OCI-LY3 (cell line): ENCODE measurements around the gene RBMX.

Experiments used
- H2AFZ ChIP-seq: fragments of 200-600, 300-600 bp; shearing (Covaris generic); 2 replicates; pipeline ENCODE4 v1.6.0; 2014; ENCODE audit warnings: antibody characterized with exemption, low read depth, low read length
- H3K27ac ChIP-seq: fragments of 200-600, 300-600 bp; sonication (generic); 2 replicates; pipeline ENCODE4 v1.5.1; 2014; ENCODE audit warnings: mild to moderate bottlenecking, low read length, moderate library complexity, mixed read lengths
- H3K27me3 ChIP-seq: fragments of 200-600, 300-600 bp; sonication (generic); 2 replicates; pipeline ENCODE4 v1.6.1; 2014; ENCODE audit warnings: low read depth, low read length, mixed read lengths
- H3K36me3 ChIP-seq: fragments of 200-600, 300-600 bp; sonication (generic); replicated peaks from 2 replicates; pipeline ENCODE3; 2014; ENCODE audit warnings: low read depth, low read length, mixed read lengths
- H3K4me1 ChIP-seq: fragments of 300-600, 200-600 bp; sonication (generic); 2 replicates; pipeline ENCODE4 v1.6.1; 2014; ENCODE audit warnings: low read length, mixed read lengths
- H3K4me2 ChIP-seq: fragments of 200-600, 300-600 bp; sonication (generic); 2 replicates; pipeline ENCODE4 v1.6.1; 2014; ENCODE audit warnings: low read length, mixed read lengths
- H3K4me3 ChIP-seq: fragments of 300-600, 200-600 bp; sonication (generic); 2 replicates; pipeline ENCODE4 v1.5.1; 2014; ENCODE audit warnings: antibody characterized with exemption, mild to moderate bottlenecking, low read length, moderate library complexity
- H3K79me2 ChIP-seq: fragments of 300-600, 200-600 bp; shearing (Covaris generic); 2 replicates; pipeline ENCODE4 v1.6.1; 2014; ENCODE audit warnings: mild to moderate bottlenecking, low read length, mixed read lengths
- H3K9ac ChIP-seq: fragments of 300-600, 200-600 bp; shearing (Covaris generic); 2 replicates; pipeline ENCODE4 v1.6.0; 2014; ENCODE audit warnings: mild to moderate bottlenecking, low read length, moderate library complexity
- H3K9me3 ChIP-seq: fragments of 200-600, 300-600 bp; shearing (Covaris generic); 2 replicates; pipeline ENCODE4 v1.6.1; 2014; ENCODE audit warnings: low read length, mixed read lengths; ENCODE audit not compliant: insufficient read depth
- H4K20me1 ChIP-seq: fragments of 200-600, 300-600 bp; sonication (generic); 2 replicates; pipeline ENCODE4 v1.6.1; 2016; ENCODE audit warnings: low read length, mixed read lengths; ENCODE audit not compliant: insufficient read depth
- CTCF ChIP-seq: fragments of 200-600, 300-600 bp; sonication (generic); IDR thresholded peaks from 2 replicates; pipeline ENCODE4 v1.5.1; 2014; ENCODE audit warnings: antibody characterized with exemption, low read length, low read depth
- EZH2phosphoT487 ChIP-seq: fragments of 200-600 bp; shearing (Covaris generic); IDR thresholded peaks from 2 replicates; pipeline ENCODE4 v1.6.1; 2018; ENCODE audit warnings: antibody characterized with exemption, mixed run types, low read depth

The RBMX gene

GRCh38 chrX:136828830-136829229 lies 51.7 kb downstream of the RBMX start:
- H3K9me3 ChIP-seq = no peaks in the 10 kb centered on the region
- no peak overlapping the region for H3K27ac ChIP-seq
- TF ChIP-seq EZH2phosphoT487 (no peak), CTCF (no peak)
- no peak overlapping the region for H3K4me2 ChIP-seq
- no peaks in the 10 kb centered on the region for H3K36me3 ChIP-seq
- no peak overlapping the region for H3K4me3 ChIP-seq
- H3K4me1 ChIP-seq = no peaks in the 10 kb centered on the region
- no peak overlapping the region for H3K9ac ChIP-seq
- H3K27me3 ChIP-seq = no peaks in the 10 kb centered on the region
- H4K20me1 ChIP-seq = no peaks in the 10 kb centered on the region
- H3K79me2 ChIP-seq = no peaks in the 10 kb centered on the region
- no peak overlapping the region for H2AFZ ChIP-seq

GRCh38 chrX:136827026-136827425 lies 53.5 kb downstream of the RBMX start:
- H3K36me3 ChIP-seq = no peaks in the 10 kb centered on the region
- H3K27ac ChIP-seq = no peak overlapping the region
- no peaks in the 10 kb centered on the region for H3K9me3 ChIP-seq
- H3K4me3 ChIP-seq = no peak overlapping the region
- no peak for TF ChIP-seq CTCF
- no peak for TF ChIP-seq EZH2phosphoT487
- H3K4me1 ChIP-seq = no peaks in the 10 kb centered on the region
- H3K27me3 ChIP-seq = no peaks in the 10 kb centered on the region
- no peak overlapping the region for H3K9ac ChIP-seq
- H3K79me2 ChIP-seq = no peaks in the 10 kb centered on the region
- no peaks in the 10 kb centered on the region for H4K20me1 ChIP-seq
- H3K4me2 ChIP-seq = no peak overlapping the region
- no peak overlapping the region for H2AFZ ChIP-seq

- Histone ChIP-seq H3K36me3 (no peaks in the 10 kb centered on the region), H3K9ac (no peak overlapping the region), H3K4me1 (no peaks in the 10 kb centered on the region), H3K4me3 (no peak overlapping the region), H2AFZ (no peak overlapping the region), H3K9me3 (no peaks in the 10 kb centered on the region), H3K79me2 (no peaks in the 10 kb centered on the region), H3K27me3 (no peaks in the 10 kb centered on the region), H3K27ac (no peak overlapping the region), H3K4me2 (no peak overlapping the region), H4K20me1 (no peaks in the 10 kb centered on the region)
- no peak for TF ChIP-seq EZH2phosphoT487
- TF ChIP-seq CTCF = no peak
These were observed 54.8 kb downstream of the RBMX start for GRCh38 chrX:136825771-136826170.
